ENCODE data around the gene IKZF2.

- no peak for TF ChIP-seq CTCF (conservative IDR thresholded peaks at IDR 0.05; ENCODE audit: low read length)
- TF ChIP-seq EZH2phosphoT487 (IDR thresholded peaks at IDR 0.05; ENCODE audit: borderline replicate concordance, low read depth, low read length), result no peak
Measured at GRCh38 chr2:213157242-213157641, 5.8 kb upstream of the IKZF2 start.

Data from OCI-LY7 (cell line).